AG04450 (cell line): Measurements from ENCODE around the gene TPO. TPM values are rescaled to one million over a fixed set of nuclear protein-coding genes. Genes with fewer than 3 reads are reported as not detected.

Experiments used
- CTCF ChIA-PET: fragments of 300-600, 350-600 bp; formaldehyde crosslinking; extraction: SDS; loops from one replicate; lab custom pipeline; 2022; ENCODE audit warnings: antibody characterized with exemption, inconsistent platforms; lab: Charles Lee
- POLR2A ChIA-PET: fragments of 350-600 bp; formaldehyde crosslinking; extraction: SDS; loops from one replicate; lab custom pipeline; 2021; ENCODE audit warnings: antibody characterized with exemption, inconsistent platforms; lab: Yijun Ruan, JAX
- DNase-seq: peaks from one replicate; pipeline ENCODE4 v3.0.0-alpha.2; 2011; ENCODE audit warnings: low read depth, low spot score
- H3K27ac ChIP-seq: one replicate; pipeline ENCODE4 v1.5.1; 2012; ENCODE audit warnings: low read depth, low read length, control low read depth
- H3K27me3 ChIP-seq: one replicate; pipeline ENCODE4 v1.6.0; 2012; ENCODE audit warnings: low read length; ENCODE audit not compliant: control insufficient read depth, insufficient read depth
- H3K4me3 ChIP-seq: 2 replicates; pipeline ENCODE4 v1.5.1; 2011; ENCODE audit warnings: mild to moderate bottlenecking, low read depth, low read length, control low read depth
- H3K9me3 ChIP-seq: 2 replicates; pipeline ENCODE4 v1.5.1; 2012; ENCODE audit warnings: low read length; ENCODE audit not compliant: control insufficient read depth, insufficient read depth
- CTCF ChIP-seq: IDR thresholded peaks from 2 replicates; pipeline ENCODE4 v1.5.1; 2011; ENCODE audit warnings: low read depth, low read length, control low read depth, inconsistent platforms
- polyA plus RNA-seq: library from polyadenylated mRNA; depleted of rRNA; stranded (reverse); fragments of >200 nt; gene quantifications from 2 replicates; pipeline ENCODE4 v1.2.3, GENCODE V29; 2011

TPO gene
- polyA plus RNA-seq, 1 experiment: not detected

GRCh38 chr2:1546901-1547300 is 133.6 kb downstream of the TPO start:
- peaks cover 4% of the 10 kb centered on the region for H3K27me3 ChIP-seq
- ChIA-PET CTCF (interaction anchor here (0.7 to 3.4 kb wide), 15 partner anchors 8 to 1257 kb away, joined by 3 to 47 read pairs (median 5); partner anchors contain the start of gene TMEM18), POLR2A (no interaction called here)
- H3K9me3 ChIP-seq: no peaks in the 10 kb centered on the region; the same call in 1 of the 2 replicates
- TF ChIP-seq CTCF: peak; percentile 33; the same call in 1 of the 2 replicates
- DNase-seq: no peak
- no peak overlapping the region for H3K4me3 ChIP-seq
- no peak overlapping the region for H3K27ac ChIP-seq

GRCh38 chr2:1548910-1549673 is 135.8 kb downstream of the TPO start:
- CTCF ChIA-PET: interaction anchor here (0.7 to 8.1 kb wide), 8 partner anchors 8 to 1259 kb away, joined by 3 to 80 read pairs (median 4); no protein-coding TSS in a partner anchor
- no peak for TF ChIP-seq CTCF
- POLR2A ChIA-PET: interaction anchor here (0.7 kb wide), 2 partner anchors 180 to 242 kb away, joined by 3 to 6 read pairs; no protein-coding TSS in a partner anchor
- Histone ChIP-seq H3K27ac (no peak overlapping the region), H3K4me3 (no peak overlapping the region), H3K27me3 (peaks cover 4% of the 10 kb centered on the region), H3K9me3 (no peaks in the 10 kb centered on the region; the same call in 1 of the 2 replicates)
- DNase-seq: no peak

GRCh38 chr2:1550076-1550475 is 136.8 kb downstream of the TPO start:
- DNase-seq: no peak

GRCh38 chr2:1550658-1551316 is 137.5 kb downstream of the TPO start:
- no peak for DNase-seq
- Histone ChIP-seq H3K4me3 (no peak overlapping the region), H3K27me3 (peaks cover 4% of the 10 kb centered on the region), H3K9me3 (no peaks in the 10 kb centered on the region; the same call in 1 of the 2 replicates), H3K27ac (no peak overlapping the region)
- POLR2A ChIA-PET: interaction anchor here (1.0 kb wide), 1 partner anchor 874 kb away, joined by 3 read pairs; the partner anchor contains the start of gene TMEM18
- TF ChIP-seq CTCF: peak; percentile 87
- CTCF ChIA-PET: interaction anchor here (0.6 to 8.1 kb wide), 58 partner anchors 8 to 1709 kb away, joined by 3 to 80 read pairs (median 4); no protein-coding TSS in a partner anchor

More at GRCh38 chr2:1550076-1550475, 136.8 kb downstream of the TPO start:
- Histone ChIP-seq H3K4me3 (no peak overlapping the region), H3K27ac (peak overlapping the region; percentile 2), H3K27me3 (peaks cover 4% of the 10 kb centered on the region), H3K9me3 (no peaks in the 10 kb centered on the region; the same call in 1 of the 2 replicates)
- POLR2A ChIA-PET: interaction anchor here (1.0 kb wide), 1 partner anchor 873 kb away, joined by 3 read pairs; the partner anchor contains the start of gene TMEM18
- CTCF ChIA-PET: interaction anchor here (0.9 to 8.1 kb wide), 40 partner anchors 9 to 1710 kb away, joined by 3 to 80 read pairs (median 4); no protein-coding TSS in a partner anchor
- no peak for TF ChIP-seq CTCF
